Putamen (tissue), 1 donor: ENCODE measurements around the gene FBLN1.
"Not testable (repeated sequence)": the region's sequence is repeated elsewhere in the genome, so short reads cannot be mapped to it uniquely, and the experiment has no call there.

ENCODE experiments used
- DNase-seq: peaks from one replicate; pipeline ENCODE4 v3.0.0-alpha.2; 2016; ENCODE audit warnings: low spot score

FBLN1 gene

GRCh38 chr22:45585946-45586540 lies 83.4 kb downstream of the FBLN1 start:
- DNase-seq: no peak

GRCh38 chr22:45586651-45587405 lies 84.1 kb downstream of the FBLN1 start:
- DNase-seq: no peak

- DNase-seq: no peak
Observed at GRCh38 chr22:45587638-45588505, 85.2 kb downstream of the FBLN1 start.

GRCh38 chr22:45589556-45589955 lies 86.9 kb downstream of the FBLN1 start:
- no peak for DNase-seq

- DNase-seq: no peak
Observed at GRCh38 chr22:45590262-45590661, 87.6 kb downstream of the FBLN1 start.

- DNase-seq: not testable (repeated sequence)
Observed at GRCh38 chr22:45591633-45592213, 89.0 kb downstream of the FBLN1 start.

- DNase-seq: no peak
Observed at GRCh38 chr22:45594123-45594941, 91.6 kb downstream of the FBLN1 start.

GRCh38 chr22:45597460-45598192 lies 94.9 kb downstream of the FBLN1 start:
- no peak for DNase-seq

GRCh38 chr22:45598596-45599217 lies 96.0 kb downstream of the FBLN1 start:
- DNase-seq: no peak

- DNase-seq: no peak
Observed at GRCh38 chr22:45599836-45600577, 97.3 kb downstream of the FBLN1 start.

GRCh38 chr22:45600790-45601730 lies 98.4 kb downstream of the FBLN1 start:
- DNase-seq: no peak

- no peak for DNase-seq
Observed at GRCh38 chr22:45602004-45602733, 99.5 kb downstream of the FBLN1 start.

GRCh38 chr22:45602824-45603595 lies 100.3 kb downstream of the FBLN1 start:
- peak; percentile 39 for DNase-seq

GRCh38 chr22:45603619-45604018 lies 100.9 kb downstream of the FBLN1 start:
- DNase-seq: no peak

GRCh38 chr22:45608045-45608444 lies 105.4 kb downstream of the FBLN1 start:
- DNase-seq: not testable (repeated sequence)

- DNase-seq: no peak
Observed at GRCh38 chr22:45608763-45609180, 106.1 kb downstream of the FBLN1 start.

GRCh38 chr22:45612451-45612901 lies 109.8 kb downstream of the FBLN1 start:
- DNase-seq: no peak
